Activated CD8-positive, alpha-beta memory T cell treated with anti-CD3 and anti-CD28 coated beads for 24 hours (primary cell): ENCODE data around the gene KCNK5.

ENCODE experiments used
- DNase-seq: peaks from one replicate; pipeline ENCODE4 v3.0.0-alpha.2; 2020

KCNK5 gene

GRCh38 chr6:39196673-39197091 is 32.6 kb downstream of the KCNK5 start:
- DNase-seq = no peak

GRCh38 chr6:39195792-39196385 is 33.4 kb downstream of the KCNK5 start:
- DNase-seq = no peak

- DNase-seq = no peak
Observed at GRCh38 chr6:39194466-39194865, 34.8 kb downstream of the KCNK5 start.

GRCh38 chr6:39193201-39193791 is 36.0 kb downstream of the KCNK5 start:
- no peak for DNase-seq

- no peak for DNase-seq
Observed at GRCh38 chr6:39192736-39193135, 36.5 kb downstream of the KCNK5 start.

GRCh38 chr6:39191236-39191930 is 37.9 kb downstream of the KCNK5 start:
- no peak for DNase-seq

- no peak for DNase-seq
Observed at GRCh38 chr6:39190545-39191235, 38.6 kb downstream of the KCNK5 start.

GRCh38 chr6:39189915-39190544 is 39.2 kb downstream of the KCNK5 start:
- no peak for DNase-seq

- DNase-seq = no peak
Observed at GRCh38 chr6:39189131-39189530, 40.1 kb downstream of the KCNK5 start.

- DNase-seq = no peak
Observed at GRCh38 chr6:39188571-39188970, 40.7 kb downstream of the KCNK5 start.

GRCh38 chr6:39188098-39188450 is 41.2 kb downstream of the KCNK5 start:
- DNase-seq = no peak

GRCh38 chr6:39184906-39185580 is 44.2 kb downstream of the KCNK5 start:
- no peak for DNase-seq

GRCh38 chr6:39182604-39183003 is 46.7 kb downstream of the KCNK5 start:
- no peak for DNase-seq

- DNase-seq = no peak
Observed at GRCh38 chr6:39181826-39182225, 47.4 kb downstream of the KCNK5 start.

GRCh38 chr6:39181333-39181732 is 47.9 kb downstream of the KCNK5 start:
- no peak for DNase-seq

GRCh38 chr6:39178804-39179203 is 50.5 kb downstream of the KCNK5 start:
- DNase-seq = no peak

GRCh38 chr6:39178235-39178634 is 51.0 kb downstream of the KCNK5 start:
- no peak for DNase-seq

GRCh38 chr6:39177130-39177529 is 52.1 kb downstream of the KCNK5 start:
- no peak for DNase-seq

- no peak for DNase-seq
Observed at GRCh38 chr6:39173270-39173669, 56.0 kb downstream of the KCNK5 start.

- DNase-seq = no peak
Observed at GRCh38 chr6:39172377-39172757, 56.9 kb downstream of the KCNK5 start.

- DNase-seq = no peak
Observed at GRCh38 chr6:39171489-39172376, 57.5 kb downstream of the KCNK5 start.

- DNase-seq = no peak
Observed at GRCh38 chr6:39170860-39171259, 58.4 kb downstream of the KCNK5 start.
